NCI-H524 (cell line): ENCODE measurements around the gene CCDC157.
"Not testable (repeated sequence)": the region's sequence is repeated elsewhere in the genome, so short reads cannot be mapped to it uniquely, and the experiment has no call there.

ENCODE experiments used
- DNase-seq, 2 experiments: peaks; one replicate each; lab custom pipeline; 2025; lab: John Stamatoyannopoulos, UW

CCDC157 gene

DNA sequence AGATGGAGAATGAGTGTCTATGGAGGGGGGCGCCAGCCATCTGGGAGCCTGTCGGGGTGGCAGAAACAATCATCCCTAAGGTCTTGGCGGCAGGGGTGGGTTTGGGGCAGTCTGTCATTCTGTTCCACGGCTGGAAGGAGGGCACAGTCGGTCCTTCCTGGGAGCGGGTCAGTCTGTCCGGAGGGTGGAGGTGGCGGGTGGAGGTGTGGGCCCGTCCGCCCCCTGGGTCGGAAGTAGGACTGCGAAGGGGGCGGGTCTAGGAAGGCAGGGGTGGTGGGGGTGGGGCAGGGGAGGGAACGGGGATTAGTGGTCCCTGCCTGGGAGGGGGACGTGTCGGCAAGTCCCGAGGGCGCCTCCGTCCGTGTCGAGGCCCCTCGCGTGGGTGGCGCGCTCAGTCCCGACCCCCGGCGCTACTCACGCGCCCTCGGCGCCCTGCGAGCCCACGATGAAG, 30.5 kb upstream of the CCDC157 start:
- no peak for DNase-seq

DNA sequence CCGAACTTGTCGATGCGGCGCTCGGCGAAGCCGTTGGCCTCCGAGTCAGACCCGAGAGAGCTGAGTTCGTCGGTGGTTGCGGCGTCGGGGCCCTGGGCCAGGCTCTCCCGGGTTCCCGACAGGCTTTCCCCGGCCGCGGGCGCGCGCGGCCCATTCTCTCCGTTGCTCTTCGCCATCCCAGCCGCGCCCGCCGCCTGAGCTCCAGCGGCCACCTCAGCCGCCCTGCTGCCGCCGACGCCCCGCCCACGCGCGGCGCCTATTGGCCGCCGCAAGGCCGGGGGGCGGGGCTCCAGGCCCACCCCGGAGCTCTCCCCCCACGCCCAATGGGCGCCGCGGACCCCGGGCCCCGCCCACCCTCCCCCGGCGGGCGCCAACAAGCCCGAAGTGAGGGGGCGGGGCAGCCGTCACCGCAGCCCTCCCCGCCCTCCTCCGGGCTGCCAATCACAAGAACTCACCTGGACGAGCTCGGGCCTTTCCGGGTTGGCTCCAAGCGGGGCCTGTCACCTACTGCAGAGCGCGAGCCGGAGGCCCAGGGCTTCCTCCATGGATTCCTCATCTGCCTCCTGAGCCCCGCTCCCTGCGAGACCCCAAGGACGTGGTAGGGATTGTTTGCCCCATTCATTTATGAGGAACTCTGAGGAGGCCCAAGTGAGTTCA, 30.0 kb upstream of the CCDC157 start, which contains the start of gene TBC1D10A:
Gene TBC1D10A, minus strand, starts transcription at position 236 of the 657 bp plus-strand sequence. Its CDS starts 60 bp downstream, at position 176.
- DNase-seq, result peak; percentile 79 to 93

GRCh38 chr22:30327864-30328345, 28.9 kb upstream of the CCDC157 start:
- DNase-seq, result no peak

DNA sequence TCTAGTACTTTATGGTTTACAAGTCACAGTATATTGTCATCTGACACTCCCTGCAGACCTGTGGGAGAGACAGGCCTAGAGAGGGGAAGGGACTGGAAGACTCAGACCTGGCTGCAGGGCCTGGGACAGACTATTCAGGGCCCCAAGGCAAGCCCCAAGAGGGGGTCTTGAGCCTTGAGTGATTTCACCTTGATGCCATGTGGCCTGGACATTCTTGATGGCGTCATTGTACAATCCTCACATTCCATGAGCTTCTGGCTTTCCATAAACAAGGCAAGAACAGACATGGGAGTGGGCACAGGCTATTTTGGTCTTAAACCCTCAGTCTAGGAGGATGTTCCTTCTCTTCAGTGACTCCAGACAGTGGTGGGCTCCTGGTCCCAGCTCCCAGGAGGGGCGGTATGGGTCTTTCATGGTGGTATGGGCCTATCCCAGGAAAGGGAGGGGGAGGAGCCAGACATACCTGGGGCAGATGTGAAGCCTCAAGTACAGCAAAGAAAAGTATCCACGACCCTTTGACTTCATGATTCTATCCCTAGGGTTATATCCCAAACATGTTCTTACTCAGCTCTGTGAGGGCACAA, 28.2 kb upstream of the CCDC157 start:
- DNase-seq, result no peak

- DNase-seq, result no peak
Observed at GRCh38 chr22:30332551-30332950, 24.3 kb upstream of the CCDC157 start.

DNA sequence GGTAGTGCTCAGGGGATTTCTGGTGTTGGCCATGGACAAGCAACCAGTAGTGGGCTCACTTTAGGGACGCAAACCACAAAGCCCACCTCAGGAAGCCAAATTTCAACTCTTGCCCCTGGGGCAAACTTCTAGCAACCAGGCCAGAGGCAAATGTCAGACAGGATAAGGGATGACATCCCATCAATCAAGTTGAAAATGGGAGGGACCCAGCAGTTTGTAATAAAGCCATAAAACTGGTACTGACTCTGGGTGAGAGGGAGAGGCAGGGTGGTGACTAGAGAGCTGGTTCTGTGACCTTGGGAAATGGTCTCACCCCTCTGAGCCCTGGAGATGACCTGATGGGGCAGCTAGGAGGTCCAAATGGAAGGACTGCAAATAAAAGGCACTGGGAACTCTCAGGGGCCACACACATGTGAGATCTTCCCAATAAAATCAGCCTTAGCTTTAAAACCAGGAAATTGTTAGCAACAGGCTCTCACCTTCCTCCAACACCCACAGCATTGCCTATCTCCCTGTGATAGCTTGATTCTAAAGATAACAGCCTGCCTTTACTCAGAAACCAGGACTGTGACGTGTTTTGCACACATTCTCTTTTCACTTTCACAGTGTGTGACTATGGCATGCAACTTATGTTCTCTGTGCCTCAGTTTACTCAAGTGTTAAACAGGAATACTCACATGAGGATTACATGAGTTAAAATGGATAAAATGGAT, 23.7 kb upstream of the CCDC157 start:
- DNase-seq, result no peak

GRCh38 chr22:30333707-30334087, 23.1 kb upstream of the CCDC157 start:
- DNase-seq, result no peak

GRCh38 chr22:30334646-30335045, 22.2 kb upstream of the CCDC157 start:
- DNase-seq, result no peak

DNA sequence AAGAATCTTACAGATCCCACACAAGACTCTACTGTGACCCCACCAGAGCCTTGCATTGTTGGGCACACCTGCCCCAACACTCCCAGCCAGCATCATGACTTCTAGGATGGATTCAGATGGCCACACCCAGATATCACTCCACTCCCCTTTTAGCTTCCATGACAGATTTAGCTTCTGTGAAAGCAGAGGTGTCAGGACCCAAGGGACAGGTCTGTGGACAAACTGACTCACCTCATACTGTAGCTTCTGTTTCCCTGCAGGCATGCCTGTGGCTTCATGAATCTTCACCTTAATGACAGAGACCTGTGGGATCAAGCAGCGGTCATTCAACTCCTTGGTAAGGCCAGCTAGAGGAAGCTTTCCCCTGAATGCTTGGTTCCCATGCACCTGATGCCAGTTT, 21.6 kb upstream of the CCDC157 start:
- no peak for DNase-seq

GRCh38 chr22:30336752-30337460, 19.9 kb upstream of the CCDC157 start:
- DNase-seq, result no peak

DNA sequence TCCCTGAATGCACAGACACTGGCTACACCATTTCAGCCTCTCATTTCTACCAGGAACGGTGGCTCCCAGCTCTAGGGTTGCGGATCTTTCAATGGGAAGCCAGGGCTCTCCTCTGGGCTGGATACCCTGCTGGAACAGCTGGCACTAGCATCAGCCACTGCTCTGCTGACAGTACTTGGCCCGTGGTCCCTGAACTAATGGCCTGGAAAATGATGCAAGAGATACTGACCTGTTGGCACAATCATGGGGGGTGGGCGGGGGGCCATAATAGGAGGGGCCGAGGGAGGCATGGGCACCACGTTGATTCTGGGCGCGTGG, 19.4 kb upstream of the CCDC157 start:
- DNase-seq, result no peak

DNA sequence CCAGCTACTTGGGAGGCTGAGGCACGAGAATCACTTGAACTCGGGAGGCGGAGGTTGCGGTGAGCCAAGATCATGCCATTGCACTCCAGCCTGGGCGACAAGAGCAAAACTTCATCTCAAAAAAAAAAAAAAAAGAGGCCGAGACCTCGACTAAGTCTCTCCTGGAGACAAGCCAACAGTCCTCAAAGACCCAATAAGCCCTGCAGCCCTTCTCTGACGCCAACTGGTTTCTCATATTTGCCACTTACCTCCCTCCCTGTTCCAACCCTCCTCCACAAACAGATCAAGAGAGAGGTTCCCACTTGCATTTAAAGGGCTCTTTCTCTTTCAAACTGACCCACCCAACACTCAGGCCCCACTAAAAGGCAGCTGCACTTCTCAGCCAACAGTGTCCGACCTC, 18.5 kb upstream of the CCDC157 start:
- DNase-seq, result not testable (repeated sequence)

- DNase-seq, result no peak
Observed at GRCh38 chr22:30338802-30339201, 18.0 kb upstream of the CCDC157 start.

- DNase-seq, result peak in 1 of 2 experiments; percentile 53
Observed at GRCh38 chr22:30340911-30341685, 15.7 kb upstream of the CCDC157 start.

- DNase-seq, result no peak
Observed at GRCh38 chr22:30344447-30345200, 12.2 kb upstream of the CCDC157 start.

DNA sequence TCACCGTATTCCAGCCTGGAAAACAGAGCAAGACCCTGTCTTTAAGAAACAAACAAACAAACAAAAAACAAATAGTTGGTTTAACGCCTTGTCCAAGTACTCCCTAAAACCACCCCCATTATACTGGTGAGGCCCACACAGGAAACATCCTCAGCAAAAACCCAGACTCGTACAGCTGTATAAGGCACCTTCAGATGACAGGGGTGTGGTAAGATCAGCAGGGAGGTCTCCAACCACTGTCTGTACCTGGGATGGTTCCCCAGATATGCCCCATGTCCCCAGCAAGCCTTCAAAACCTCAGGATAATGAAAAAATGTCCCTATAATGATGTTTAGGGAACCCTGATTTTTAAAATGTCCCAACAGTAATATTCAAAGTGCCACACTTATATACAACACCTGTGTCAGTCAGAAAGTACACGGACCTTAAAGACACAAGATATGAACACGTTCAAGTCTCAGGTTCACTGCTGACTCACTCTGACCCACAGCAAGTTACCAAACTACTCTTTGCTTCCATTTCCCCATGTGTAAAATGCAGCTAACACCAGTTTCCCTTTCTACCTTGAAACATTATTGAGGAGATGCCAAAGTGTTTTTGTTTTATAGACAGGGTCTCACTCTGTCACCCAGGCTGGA, 9.4 kb upstream of the CCDC157 start:
- DNase-seq, result no peak

- no peak for DNase-seq
Observed at GRCh38 chr22:30348404-30348803, 8.4 kb upstream of the CCDC157 start.

DNA sequence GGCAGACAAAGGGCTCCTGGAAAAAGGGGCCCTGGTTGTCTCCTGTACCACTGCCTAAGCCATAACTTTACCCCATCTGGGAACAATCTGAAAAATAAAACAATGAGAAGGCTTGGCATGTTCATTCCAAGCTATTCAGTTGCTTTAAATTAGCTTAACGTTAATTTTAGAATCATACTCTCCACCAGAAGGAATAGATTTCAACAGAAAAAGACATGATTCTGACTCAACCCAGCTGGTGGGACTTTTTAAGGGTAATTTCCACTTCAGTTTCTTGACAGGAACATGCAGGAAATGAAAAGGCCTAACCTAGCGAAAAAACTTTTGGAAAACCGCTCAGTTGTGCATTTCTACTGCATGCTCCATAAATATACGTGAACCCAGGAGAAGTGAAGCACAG, 8.0 kb upstream of the CCDC157 start:
- no peak for DNase-seq

DNA sequence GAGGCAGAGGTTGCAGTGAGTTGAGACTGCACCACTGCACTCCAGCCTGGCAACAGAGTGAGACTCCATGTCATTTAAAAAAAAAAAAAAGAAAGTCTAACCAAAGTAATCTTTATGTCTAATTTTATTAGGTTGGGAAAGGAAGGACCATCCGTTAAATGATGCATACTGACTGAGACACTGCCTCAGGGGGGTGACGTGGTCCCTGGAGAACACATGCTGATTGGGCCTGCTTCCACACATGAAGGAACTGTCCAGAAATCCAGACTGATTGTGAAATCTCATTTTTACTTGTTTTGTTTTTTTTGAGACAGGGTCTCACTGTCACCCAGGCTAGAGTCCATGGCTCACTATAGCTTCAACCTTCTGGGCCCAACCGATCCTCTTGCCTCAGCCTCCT, 5.6 kb upstream of the CCDC157 start:
- no peak for DNase-seq

DNA sequence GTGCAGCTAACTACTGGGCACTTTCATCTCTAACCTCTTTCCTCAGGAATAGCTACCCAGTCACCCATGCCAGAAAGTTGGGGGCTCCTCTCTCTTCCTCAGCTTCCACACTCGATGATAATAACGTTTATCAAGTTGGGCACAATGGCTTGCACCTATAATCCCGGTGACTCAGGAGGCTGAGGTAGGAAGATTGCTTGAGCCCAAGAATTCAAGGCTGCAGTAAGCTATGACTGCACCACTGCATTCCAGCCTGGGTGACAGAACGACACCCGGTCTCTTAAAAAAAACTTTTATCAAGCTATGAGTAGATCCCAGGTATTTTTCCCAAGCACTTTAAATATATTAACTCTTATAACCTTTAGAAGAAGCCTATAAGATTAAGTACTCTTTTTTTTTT, 2.2 kb upstream of the CCDC157 start:
- DNase-seq, result no peak

DNA sequence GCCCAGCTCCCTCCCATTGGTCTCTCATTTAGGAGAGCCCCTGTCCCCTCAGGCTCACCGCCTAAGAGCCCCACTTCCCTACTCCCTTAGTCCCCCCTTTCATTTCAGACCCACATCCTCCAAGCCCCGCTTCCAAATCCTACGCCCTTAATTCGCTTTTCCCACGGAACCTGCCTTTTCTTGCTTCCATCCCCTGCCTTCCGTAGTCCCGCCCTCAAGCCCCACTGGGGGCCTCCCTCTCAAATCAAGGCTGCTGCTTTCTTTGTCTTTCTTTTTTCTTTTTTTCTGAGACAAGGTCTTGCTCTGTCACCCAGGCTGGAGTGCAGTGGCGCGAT, 396 bp downstream of the CCDC157 start:
- no peak for DNase-seq
